HG03521 (cell line): ENCODE data around the gene OR2W3.

Experiments
- ATAC-seq: cut with Tn5 transposase; IDR thresholded peaks from one replicate; pipeline ENCODE4 v1.9.1; 2021; ENCODE audit warnings: mild to moderate bottlenecking, moderate library complexity; ENCODE audit not compliant: unreplicated experiment

The OR2W3 gene

GRCh38 chr1:247895163-247895637 is at the start of gene OR2W3:
TSS of gene OR2W3 (plus strand) at chr1:247895587. CDS start at chr1:247895587, 0 bp downstream.
- ATAC-seq, result no peak

DNA sequence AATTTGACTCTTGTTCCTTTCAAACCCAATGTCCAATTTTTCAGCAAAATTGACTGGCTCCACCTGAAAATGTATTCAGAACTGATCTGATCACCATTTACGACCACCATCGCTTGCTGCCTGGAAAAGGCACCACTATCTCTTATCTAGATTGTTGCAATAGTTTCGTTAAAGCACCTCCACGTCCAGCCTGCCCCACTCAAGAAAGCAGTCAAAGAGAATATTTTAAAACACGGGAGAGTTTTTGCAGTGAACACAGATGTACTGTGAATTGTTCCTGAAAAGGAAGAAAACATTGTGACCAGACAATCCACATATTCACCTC is 49.7 kb upstream of the OR2W3 start:
- ATAC-seq, result no peak

DNA sequence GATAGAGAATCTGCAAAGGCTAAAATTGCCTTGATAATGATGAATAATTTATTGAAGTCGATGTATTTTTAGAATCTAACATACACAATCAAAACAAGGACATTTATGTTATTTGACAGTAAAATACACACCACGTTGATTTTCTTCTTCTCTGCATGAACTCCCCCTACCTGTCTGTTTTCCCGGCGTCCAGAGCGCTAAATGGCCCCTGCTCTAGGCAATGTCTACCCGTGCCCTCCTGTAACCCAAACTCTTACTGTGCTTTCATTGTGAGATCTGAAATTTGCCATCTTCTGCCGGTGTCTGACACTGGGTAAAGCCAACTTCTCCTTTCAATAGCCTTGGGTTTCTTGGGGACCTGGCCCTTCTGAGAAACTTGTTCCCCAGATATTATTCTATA is 47.0 kb upstream of the OR2W3 start:
- no peak for ATAC-seq

GRCh38 chr1:247849616-247850015 is 45.8 kb upstream of the OR2W3 start:
- ATAC-seq, result no peak

- ATAC-seq, result no peak
Measured at GRCh38 chr1:247854899-247855545, 40.4 kb upstream of the OR2W3 start.

- no peak for ATAC-seq
Measured at GRCh38 chr1:247855911-247856310, 39.5 kb upstream of the OR2W3 start.

GRCh38 chr1:247857069-247857984 is 38.1 kb upstream of the OR2W3 start, which contains the start of gene TRIM58:
TSS of gene TRIM58 (plus strand) at chr1:247857187. CDS start at chr1:247857247, 60 bp downstream.
- peak; percentile 55 for ATAC-seq

DNA sequence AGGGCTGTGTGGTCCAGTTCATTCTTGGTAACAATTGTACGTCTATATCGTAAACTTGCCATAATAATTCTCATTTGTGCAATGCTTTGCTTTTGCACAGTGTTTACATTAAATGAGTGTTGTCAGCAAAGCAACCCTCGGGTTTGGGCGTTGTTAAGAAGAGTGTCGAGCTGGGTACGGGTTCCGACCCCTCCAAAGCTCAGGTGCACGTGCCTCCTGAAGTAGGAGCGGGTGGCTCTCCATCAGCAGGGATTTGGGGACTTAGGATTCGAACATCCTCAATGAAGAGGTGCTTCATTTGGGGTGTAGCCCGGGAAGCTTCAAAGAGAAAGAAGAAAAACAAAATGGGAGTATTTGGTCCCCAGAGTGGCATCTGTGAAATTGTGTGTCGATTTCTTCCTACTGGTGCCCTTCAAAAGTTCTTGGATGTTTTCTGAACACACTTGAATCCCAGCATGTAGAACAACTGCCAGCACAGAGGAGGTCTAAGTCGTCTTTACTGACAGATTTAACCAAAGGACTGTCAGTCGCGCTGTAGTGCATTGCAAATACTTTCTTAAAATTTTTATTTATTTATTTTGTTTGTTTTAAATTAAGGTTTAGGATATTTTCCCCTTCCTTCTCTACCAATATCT is 37.3 kb upstream of the OR2W3 start:
- ATAC-seq, result no peak

- no peak for ATAC-seq
Measured at GRCh38 chr1:247862756-247863155, 32.6 kb upstream of the OR2W3 start.

DNA sequence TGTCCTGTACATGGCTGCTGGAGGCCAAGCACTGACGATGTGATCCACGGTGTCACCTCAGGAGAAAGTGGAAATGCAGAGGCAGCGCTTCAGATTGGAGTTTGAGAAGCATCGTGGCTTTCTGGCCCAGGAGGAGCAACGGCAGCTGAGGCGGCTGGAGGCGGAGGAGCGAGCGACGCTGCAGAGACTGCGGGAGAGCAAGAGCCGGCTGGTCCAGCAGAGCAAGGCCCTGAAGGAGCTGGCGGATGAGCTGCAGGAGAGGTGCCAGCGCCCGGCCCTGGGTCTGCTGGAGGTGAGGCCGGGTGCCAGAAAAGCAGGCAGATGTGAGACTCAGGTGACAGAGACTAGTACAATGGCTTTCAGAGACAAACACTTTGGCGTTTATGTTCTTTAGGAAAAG is 30.7 kb upstream of the OR2W3 start:
- ATAC-seq, result no peak

- ATAC-seq, result no peak
Measured at GRCh38 chr1:247865416-247865815, 30.0 kb upstream of the OR2W3 start.

- ATAC-seq, result no peak
Measured at GRCh38 chr1:247883346-247883745, 12.0 kb upstream of the OR2W3 start.

- ATAC-seq, result no peak
Measured at GRCh38 chr1:247884797-247885413, 10.5 kb upstream of the OR2W3 start.

DNA sequence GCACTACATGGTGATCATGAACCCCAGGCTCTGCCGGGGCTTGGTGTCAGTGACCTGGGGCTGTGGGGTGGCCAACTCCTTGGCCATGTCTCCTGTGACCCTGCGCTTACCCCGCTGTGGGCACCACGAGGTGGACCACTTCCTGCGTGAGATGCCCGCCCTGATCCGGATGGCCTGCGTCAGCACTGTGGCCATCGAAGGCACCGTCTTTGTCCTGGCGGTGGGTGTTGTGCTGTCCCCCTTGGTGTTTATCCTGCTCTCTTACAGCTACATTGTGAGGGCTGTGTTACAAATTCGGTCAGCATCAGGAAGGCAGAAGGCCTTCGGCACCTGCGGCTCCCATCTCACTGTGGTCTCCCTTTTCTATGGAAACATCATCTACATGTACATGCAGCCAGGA is 589 bp downstream of the OR2W3 start:
- no peak for ATAC-seq

DNA sequence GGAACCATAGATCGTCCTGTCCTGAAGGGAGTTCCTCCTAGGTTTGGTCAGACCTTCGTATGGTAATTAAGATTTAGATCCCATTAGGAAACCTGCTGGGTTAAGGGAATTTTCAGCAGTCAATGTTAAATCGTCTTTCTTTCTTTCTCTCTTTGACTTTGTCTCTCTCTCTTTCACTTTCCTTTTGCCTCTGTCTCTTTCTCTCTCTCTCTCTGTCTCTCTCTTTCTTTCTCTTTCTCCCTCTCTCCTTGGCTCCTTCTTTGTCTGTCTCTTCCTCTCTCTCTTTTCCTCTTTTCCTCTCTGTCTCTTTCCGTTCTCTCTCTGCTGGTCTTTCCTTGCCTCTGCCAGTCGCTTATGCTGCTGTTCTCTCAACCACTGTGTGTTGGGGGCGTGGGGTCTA is 8.7 kb downstream of the OR2W3 start:
- ATAC-seq, result no peak

GRCh38 chr1:247905181-247905580 is 9.8 kb downstream of the OR2W3 start:
- no peak for ATAC-seq

- ATAC-seq, result no peak
Measured at GRCh38 chr1:247905910-247906503, 10.6 kb downstream of the OR2W3 start.

- no peak for ATAC-seq
Measured at GRCh38 chr1:247906504-247907047, 11.2 kb downstream of the OR2W3 start.

DNA sequence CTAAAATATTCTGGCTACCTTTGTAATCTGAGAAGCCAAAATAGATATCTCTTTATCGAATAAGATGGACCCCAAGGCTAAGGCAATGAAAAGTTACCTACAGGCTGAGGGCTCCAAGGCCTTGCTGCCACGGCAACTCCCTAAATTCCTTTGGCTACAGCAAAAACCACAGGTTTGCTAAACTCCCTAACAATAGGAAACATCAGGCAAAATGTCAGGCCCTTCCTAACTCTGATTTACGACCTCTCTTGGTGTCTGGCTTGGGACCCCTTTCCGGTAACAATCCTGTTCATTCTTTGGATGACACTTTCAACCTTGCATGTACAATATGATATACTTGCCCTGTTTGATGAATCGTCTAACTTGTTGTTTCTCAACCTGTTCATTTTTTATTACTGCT is 13.4 kb downstream of the OR2W3 start:
- ATAC-seq, result no peak

DNA sequence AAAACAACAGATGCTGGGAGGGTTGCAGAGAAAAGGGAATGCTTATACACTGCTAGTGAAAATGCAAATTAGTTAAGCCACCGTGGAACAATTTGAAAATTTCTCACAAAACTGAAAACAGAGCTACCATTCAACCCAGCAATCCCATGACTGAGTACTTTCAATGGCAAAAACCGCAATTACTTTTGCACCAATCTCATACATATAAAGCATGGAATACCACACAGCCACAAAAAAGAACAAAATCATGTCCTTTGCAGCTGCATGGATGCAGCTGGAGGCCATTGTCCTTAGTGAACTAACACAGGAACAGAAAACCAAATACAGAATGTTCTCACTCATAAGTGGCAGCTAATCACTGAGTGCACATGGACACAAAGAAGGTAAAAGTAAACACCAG is 18.4 kb downstream of the OR2W3 start:
- no peak for ATAC-seq
